Mesothelial cell of epicardium (in vitro differentiated cells): ENCODE data around the gene PLA2G2E. TPM values are rescaled to one million over a fixed set of nuclear protein-coding genes. Genes with fewer than 3 reads are reported as not detected.

ENCODE experiments used
- DNase-seq, 2 experiments: peaks; one replicate each; pipeline ENCODE4 v3.0.0; 2021; ENCODE audit warnings: low spot score in 2 of 2; ENCODE audit not compliant: unreplicated experiment in 2 of 2
- H3K27ac Mint-ChIP-seq: 2 replicates; pipeline ENCODE4 v1.8.0; 2021; ENCODE audit warnings: mixed read lengths
- H3K27me3 Mint-ChIP-seq: 2 replicates; pipeline ENCODE4 v1.8.0; 2021; ENCODE audit warnings: low read depth, mixed read lengths
- H3K36me3 Mint-ChIP-seq: 2 replicates; pipeline ENCODE4 v1.8.0; 2021; ENCODE audit warnings: mixed read lengths
- H3K4me1 Mint-ChIP-seq: 2 replicates; pipeline ENCODE4 v1.8.0; 2021; ENCODE audit warnings: mixed read lengths
- H3K4me3 Mint-ChIP-seq: 2 replicates; pipeline ENCODE4 v1.8.0; 2021; ENCODE audit warnings: mild to moderate bottlenecking, moderate library complexity, mixed read lengths
- H3K9me3 Mint-ChIP-seq: 2 replicates; pipeline ENCODE4 v1.8.0; 2021; ENCODE audit warnings: mixed read lengths
- total RNA-seq: library from RNA; stranded (reverse); gene quantifications from 3 replicates; pipeline ENCODE4 v1.2.1, GENCODE V29; 2021
- TF ChIP-seq, protein P1 (sequence below): fragments of 200-600 bp; sonication (generic); IDR thresholded peaks from one replicate; pipeline ENCODE4 v1.5.0; 2021; ENCODE audit warnings: antibody characterized with exemption; ENCODE audit not compliant: unreplicated experiment

Gene PLA2G2E
- total RNA-seq, 1 donor from 2014 or later: not detected

- no peaks in the 10 kb centered on the region for H3K4me1 Mint-ChIP-seq
- H3K27me3 Mint-ChIP-seq: no peaks in the 10 kb centered on the region
- H3K36me3 Mint-ChIP-seq: peaks cover 53% of the 10 kb centered on the region
- TF ChIP-seq, protein P1, sequence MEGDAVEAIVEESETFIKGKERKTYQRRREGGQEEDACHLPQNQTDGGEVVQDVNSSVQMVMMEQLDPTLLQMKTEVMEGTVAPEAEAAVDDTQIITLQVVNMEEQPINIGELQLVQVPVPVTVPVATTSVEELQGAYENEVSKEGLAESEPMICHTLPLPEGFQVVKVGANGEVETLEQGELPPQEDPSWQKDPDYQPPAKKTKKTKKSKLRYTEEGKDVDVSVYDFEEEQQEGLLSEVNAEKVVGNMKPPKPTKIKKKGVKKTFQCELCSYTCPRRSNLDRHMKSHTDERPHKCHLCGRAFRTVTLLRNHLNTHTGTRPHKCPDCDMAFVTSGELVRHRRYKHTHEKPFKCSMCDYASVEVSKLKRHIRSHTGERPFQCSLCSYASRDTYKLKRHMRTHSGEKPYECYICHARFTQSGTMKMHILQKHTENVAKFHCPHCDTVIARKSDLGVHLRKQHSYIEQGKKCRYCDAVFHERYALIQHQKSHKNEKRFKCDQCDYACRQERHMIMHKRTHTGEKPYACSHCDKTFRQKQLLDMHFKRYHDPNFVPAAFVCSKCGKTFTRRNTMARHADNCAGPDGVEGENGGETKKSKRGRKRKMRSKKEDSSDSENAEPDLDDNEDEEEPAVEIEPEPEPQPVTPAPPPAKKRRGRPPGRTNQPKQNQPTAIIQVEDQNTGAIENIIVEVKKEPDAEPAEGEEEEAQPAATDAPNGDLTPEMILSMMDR: no peak
- H3K4me3 Mint-ChIP-seq: no peak overlapping the region
- DNase-seq: no peak
- peaks cover 13% of the 10 kb centered on the region for H3K9me3 Mint-ChIP-seq
- no peak overlapping the region for H3K27ac Mint-ChIP-seq
These were observed 19.8 kb downstream of the PLA2G2E start for GRCh38 chr1:19903621-19904020.

DNA sequence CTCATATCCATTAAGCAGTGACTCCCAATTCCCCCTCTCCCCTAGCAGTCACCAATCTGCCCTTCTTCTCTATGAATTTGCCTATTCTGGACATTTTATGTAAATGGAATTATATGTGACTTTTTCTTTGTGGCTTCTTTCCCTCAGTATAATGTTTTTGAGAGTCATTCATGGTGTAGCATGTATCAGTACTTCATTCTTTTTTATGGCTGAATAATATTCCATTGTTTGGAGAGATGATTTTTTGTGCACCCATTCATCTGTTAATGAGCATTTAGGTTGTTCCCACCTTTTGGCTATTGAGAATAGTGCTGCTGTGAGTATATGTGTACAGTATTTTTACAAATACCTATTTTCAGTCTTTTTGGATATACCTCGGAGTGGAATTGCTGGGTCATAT, 21.8 kb downstream of the PLA2G2E start:
- Mint-ChIP-seq H3K9me3 (peaks cover 13% of the 10 kb centered on the region), H3K27ac (no peak overlapping the region), H3K36me3 (peaks cover 51% of the 10 kb centered on the region), H3K4me1 (no peaks in the 10 kb centered on the region), H3K4me3 (no peak overlapping the region), H3K27me3 (no peaks in the 10 kb centered on the region)
- TF ChIP-seq, protein P1: no peak
- no peak for DNase-seq

DNA sequence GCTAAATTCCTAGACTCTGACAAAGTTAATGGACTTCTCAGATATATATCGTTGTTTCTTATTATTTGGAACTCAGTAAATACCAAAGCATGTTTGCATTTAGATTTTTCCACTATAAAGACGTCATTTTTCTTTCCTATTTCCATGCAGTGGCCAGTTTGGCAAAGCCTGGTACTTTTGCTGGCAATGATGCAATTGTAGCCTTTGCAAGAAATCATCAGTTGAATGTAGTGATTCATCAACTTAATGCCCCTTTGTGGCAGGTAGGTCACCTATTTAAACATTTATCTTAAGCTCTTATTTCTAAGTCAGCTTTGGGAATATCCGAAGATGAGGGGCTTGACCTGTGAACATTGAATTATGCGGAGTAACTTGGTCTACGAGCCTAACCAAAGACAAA, 29.2 kb downstream of the PLA2G2E start:
- Mint-ChIP-seq H3K27ac (no peak overlapping the region), H3K27me3 (no peaks in the 10 kb centered on the region), H3K36me3 (peaks cover 31% of the 10 kb centered on the region), H3K4me1 (no peaks in the 10 kb centered on the region), H3K9me3 (peaks cover 4% of the 10 kb centered on the region), H3K4me3 (no peak overlapping the region)
- no peak for DNase-seq
- TF ChIP-seq, protein P1: no peak

DNA sequence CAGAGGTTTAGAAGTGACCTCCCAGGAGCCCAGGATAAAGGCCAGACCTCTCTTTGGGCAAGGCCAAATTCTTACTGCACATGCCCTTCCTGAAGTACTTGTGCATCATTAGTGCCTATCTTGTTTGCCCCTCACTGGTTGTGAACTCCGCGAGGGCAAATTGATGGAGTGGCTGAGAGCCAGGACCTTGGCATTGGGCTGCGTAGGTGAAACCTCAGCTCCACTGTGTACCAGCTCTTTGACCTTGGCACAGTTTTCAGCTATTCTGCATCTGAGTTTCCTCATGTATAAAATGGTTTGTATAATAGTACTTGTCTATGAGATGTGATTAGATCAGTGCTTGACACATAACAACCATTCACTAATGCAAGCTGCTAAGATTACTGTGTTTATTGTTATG, 29.7 kb downstream of the PLA2G2E start:
- Mint-ChIP-seq H3K4me3 (no peak overlapping the region), H3K4me1 (no peaks in the 10 kb centered on the region), H3K27me3 (no peaks in the 10 kb centered on the region), H3K27ac (no peak overlapping the region), H3K9me3 (no peaks in the 10 kb centered on the region), H3K36me3 (peaks cover 26% of the 10 kb centered on the region)
- TF ChIP-seq, protein P1: no peak
- DNase-seq: no peak

DNA sequence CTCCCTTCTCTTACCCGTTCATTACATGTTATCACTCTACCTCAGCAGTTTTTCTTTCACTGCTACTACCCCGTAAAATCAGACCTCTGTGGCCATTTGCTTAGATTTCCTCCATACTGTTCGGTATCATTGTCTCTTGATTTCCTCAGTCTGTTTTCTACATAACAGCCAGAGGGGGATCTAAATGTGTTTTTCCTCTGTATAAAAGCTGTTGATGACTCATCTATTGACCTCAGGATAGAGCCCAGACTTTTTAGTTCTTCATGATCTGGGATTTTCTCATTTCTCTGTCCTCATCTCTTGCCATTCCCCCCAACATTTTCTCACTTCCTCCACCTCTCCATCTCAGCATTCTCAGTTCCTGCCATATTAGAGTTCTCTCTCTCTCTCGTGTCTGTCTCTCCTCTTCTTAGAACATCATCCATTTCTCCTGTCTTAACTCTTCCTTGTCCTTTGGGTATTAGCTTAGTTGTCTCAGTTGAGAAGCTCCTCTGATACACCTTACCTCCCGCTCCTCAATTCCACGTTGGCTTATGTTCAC, 30.7 kb downstream of the PLA2G2E start:
- no peak overlapping the region for H3K27ac Mint-ChIP-seq
- H3K36me3 Mint-ChIP-seq: peaks cover 27% of the 10 kb centered on the region
- DNase-seq: no peak

More for the DNA sequence above, 30.7 kb downstream of the PLA2G2E start:
- no peaks in the 10 kb centered on the region for H3K27me3 Mint-ChIP-seq
- TF ChIP-seq, protein P1: no peak
- no peak overlapping the region for H3K4me3 Mint-ChIP-seq
- no peaks in the 10 kb centered on the region for H3K9me3 Mint-ChIP-seq
- no peaks in the 10 kb centered on the region for H3K4me1 Mint-ChIP-seq
